GM23338 (cell line): ENCODE results near the gene ARHGEF16. TPM values are rescaled to one million over a fixed set of nuclear protein-coding genes. Genes with fewer than 3 reads are reported as not detected.
A peak's percentile ranks its signal among the peaks of the same experiment; 100 is the strongest.

ENCODE experiments used
- ATAC-seq: fragments of 200-7000 bp; cut with Tn5 transposase; 3 replicates; pipeline ENCODE4 v1.9.1; 2020
- DNase-seq: peaks from one replicate; pipeline ENCODE4 v3.0.0-alpha.2; 2015; ENCODE audit warnings: low spot score
- H2AFZ ChIP-seq: fragments of 200-600 bp; sonication (generic); 2 replicates; pipeline ENCODE4 v1.8.0; 2016; ENCODE audit warnings: antibody characterized with exemption, mild to moderate bottlenecking, moderate library complexity
- H3F3A ChIP-seq: fragments of 200-600 bp; sonication (generic); replicated peaks from 2 replicates; pipeline ENCODE4 v1.8.0; 2017; ENCODE audit warnings: antibody characterized with exemption, mixed run types, low read depth
- H3K27ac ChIP-seq: fragments of 200-600 bp; sonication (generic); 2 replicates; pipeline ENCODE4 v1.6.1; 2016; ENCODE audit warnings: low read depth
- H3K27me3 ChIP-seq: fragments of 200-600 bp; sonication (generic); 2 replicates; pipeline ENCODE4 v1.8.0; 2016; ENCODE audit warnings: mild to moderate bottlenecking, mixed run types, moderate library complexity; ENCODE audit not compliant: insufficient read depth
- H3K36me3 ChIP-seq: fragments of 200-600 bp; sonication (generic); 2 replicates; pipeline ENCODE4 v1.8.0; 2016; ENCODE audit warnings: mild to moderate bottlenecking; ENCODE audit not compliant: insufficient read depth
- H3K4me1 ChIP-seq: fragments of 200-600 bp; sonication (generic); 2 replicates; pipeline ENCODE4 v1.8.0; 2016; ENCODE audit warnings: mild to moderate bottlenecking, moderate library complexity; ENCODE audit not compliant: insufficient read depth
- H3K4me2 ChIP-seq: fragments of 200-600 bp; sonication (generic); 2 replicates; pipeline ENCODE4 v1.7.1; 2017; ENCODE audit warnings: mixed run types
- H3K4me3 ChIP-seq: fragments of 200-600 bp; sonication (generic); 2 replicates; pipeline ENCODE4 v1.6.1; 2016; ENCODE audit warnings: mixed run types
- H3K79me2 ChIP-seq: fragments of 200-600 bp; sonication (generic); replicated peaks from 2 replicates; pipeline ENCODE4 v1.8.0; 2017; ENCODE audit warnings: mild to moderate bottlenecking; ENCODE audit not compliant: insufficient read depth
- H3K9me2 ChIP-seq: fragments of 200-600 bp; sonication (generic); 2 replicates; pipeline ENCODE4 v1.8.0; 2017; ENCODE audit not compliant: insufficient read depth
- H4K20me1 ChIP-seq: fragments of 200-600 bp; sonication (generic); replicated peaks from 2 replicates; pipeline ENCODE4 v1.8.0; 2017; ENCODE audit warnings: mild to moderate bottlenecking; ENCODE audit not compliant: insufficient read depth
- H3K27ac Mint-ChIP-seq: 2 replicates; pipeline ENCODE4 v1.8.0; 2020; ENCODE audit warnings: inconsistent platforms, mild to moderate bottlenecking, moderate library complexity, mixed read lengths
- H3K27me3 Mint-ChIP-seq: 3 replicates; pipeline ENCODE4 v1.8.0; 2022; ENCODE audit warnings: low read depth, mild to moderate bottlenecking, moderate library complexity, mixed read lengths, inconsistent platforms; ENCODE audit not compliant: insufficient read depth, poor library complexity
- H3K36me3 Mint-ChIP-seq: 3 replicates; pipeline ENCODE4 v1.8.0; 2021; ENCODE audit warnings: low read depth, mild to moderate bottlenecking, inconsistent platforms, moderate library complexity, mixed read lengths
- H3K4me1 Mint-ChIP-seq: 3 replicates; pipeline ENCODE4 v1.8.0; 2020; ENCODE audit warnings: mild to moderate bottlenecking, inconsistent platforms, mixed read lengths
- H3K4me3 Mint-ChIP-seq: 3 replicates; pipeline ENCODE4 v1.8.0; 2021; ENCODE audit warnings: moderate library complexity, mild to moderate bottlenecking, inconsistent platforms, mixed read lengths
- H3K9me3 Mint-ChIP-seq: 3 replicates; pipeline ENCODE4 v1.8.0; 2020; ENCODE audit warnings: moderate library complexity, mild to moderate bottlenecking, inconsistent platforms, mixed read lengths
- CTCF ChIP-seq, 2 experiments: fragments of 200-600 bp in 1 of 2; sonication (generic) in 1 of 2; conservative IDR thresholded peaks; 2 replicates each; pipeline versions ENCODE4 v1.5.1 to v1.6.1; 2016 to 2017; ENCODE audit warnings: antibody characterized with exemption in 2 of 2, low read depth in 2 of 2, mild to moderate bottlenecking in 2 of 2, moderate library complexity in 1 of 2
- EZH2 ChIP-seq: fragments of 200-600 bp; sonication (generic); IDR thresholded peaks from one replicate; pipeline ENCODE4 v1.8.0; 2017; ENCODE audit warnings: antibody characterized with exemption, mild to moderate bottlenecking, low read depth; ENCODE audit not compliant: unreplicated experiment
- EZH2phosphoT487 ChIP-seq: fragments of 200-600 bp; sonication (generic); IDR thresholded peaks from one replicate; pipeline ENCODE4 v1.8.1; 2018; ENCODE audit warnings: antibody characterized with exemption; ENCODE audit not compliant: unreplicated experiment
- JUNB ChIP-seq: IDR thresholded peaks from one replicate; pipeline ENCODE4 v1.6.1; 2016; ENCODE audit warnings: antibody characterized with exemption; ENCODE audit not compliant: unreplicated experiment
- POLR2AphosphoS5 ChIP-seq: IDR thresholded peaks from 2 replicates; pipeline ENCODE4 v1.6.1; 2016; ENCODE audit warnings: antibody characterized with exemption, low read depth
- REST ChIP-seq: IDR thresholded peaks from one replicate; pipeline ENCODE4 v1.6.1; 2018; ENCODE audit warnings: antibody characterized with exemption; ENCODE audit not compliant: unreplicated experiment
- STAT1 ChIP-seq: IDR thresholded peaks from one replicate; pipeline ENCODE4 v1.6.1; 2016; ENCODE audit warnings: antibody characterized with exemption; ENCODE audit not compliant: unreplicated experiment
- ZNF331 ChIP-seq: fragments of 250-450 bp; sonication (Bioruptor Pico); IDR thresholded peaks from 2 replicates; pipeline ENCODE4 v1.5.0; 2020; ENCODE audit warnings: low read depth, mild to moderate bottlenecking, moderate library complexity
- ZNF462 ChIP-seq: fragments of 250-450 bp; sonication (Bioruptor Pico); IDR thresholded peaks from 2 replicates; pipeline ENCODE4 v1.5.0; 2020; ENCODE audit warnings: mild to moderate bottlenecking, moderate library complexity
- polyA plus RNA-seq: library from polyadenylated mRNA; unstranded; fragments of >200 nt; fragmentation: Nextera tagmentation; extraction: Ambion mirVana; gene quantifications from 2 replicates; pipeline ENCODE4 v1.2.1, GENCODE V29; 2016
- total RNA-seq: library from RNA; depleted of rRNA; stranded (reverse); fragments of >200 nt; shearing (Covaris generic); gene quantifications from 2 replicates; pipeline ENCODE4 v1.2.3, GENCODE V29; 2014

ARHGEF16 gene
- total and polyA plus RNA-seq, 2 experiments from 2014 or later: 12.2 to 29.3 TPM

- H3K9me3 Mint-ChIP-seq: no peaks in the 10 kb centered on the region
- Histone ChIP-seq H3K27me3 (peaks cover 16% of the 10 kb centered on the region; the same call in 1 of the 2 replicates), H4K20me1 (peaks cover 6% of the 10 kb centered on the region; the same call in 1 of the 2 replicates), H3F3A (no peaks in the 10 kb centered on the region), H2AFZ (no peak overlapping the region), H3K9me2 (no peaks in the 10 kb centered on the region), H3K27ac (no peak overlapping the region), H3K79me2 (no peaks in the 10 kb centered on the region), H3K36me3 (no peaks in the 10 kb centered on the region), H3K4me1 (no peaks in the 10 kb centered on the region; the same call in 1 of the 2 replicates), H3K4me3 (peak overlapping the region; percentile 62), H3K4me2 (peak overlapping the region; percentile 87)
- H3K36me3 Mint-ChIP-seq: no peaks in the 10 kb centered on the region
- DNase-seq: peak; percentile 68
- ATAC-seq: peak; percentile 48
- H3K27ac Mint-ChIP-seq: no peak overlapping the region
- H3K4me3 Mint-ChIP-seq: peak overlapping the region; percentile 64
- H3K4me1 Mint-ChIP-seq: peaks cover 4% of the 10 kb centered on the region
- H3K27me3 Mint-ChIP-seq: peaks cover 19% of the 10 kb centered on the region
- TF ChIP-seq EZH2phosphoT487 (no peak), STAT1 (no peak), ZNF331 (CRISPR knock-in tag) (no peak), EZH2 (no peak), CTCF (conservative IDR thresholded peaks at IDR 0.05; ENCODE audit: low read depth in 2 of 2) (no peak), JUNB (no peak), REST (no peak), POLR2AphosphoS5 (no peak), ZNF462 (CRISPR knock-in tag) (no peak)
Observed at GRCh38 chr1:3530086-3530925, 75.8 kb downstream of the ARHGEF16 start.
